NCI-H1092 treated with DMSO at 0.1 percent for 48 hours (cell line): ENCODE data around the gene NAT10.

Experiments used
- DNase-seq: peaks from one replicate; lab custom pipeline; 2025; lab: John Stamatoyannopoulos, UW

NAT10 gene

DNA sequence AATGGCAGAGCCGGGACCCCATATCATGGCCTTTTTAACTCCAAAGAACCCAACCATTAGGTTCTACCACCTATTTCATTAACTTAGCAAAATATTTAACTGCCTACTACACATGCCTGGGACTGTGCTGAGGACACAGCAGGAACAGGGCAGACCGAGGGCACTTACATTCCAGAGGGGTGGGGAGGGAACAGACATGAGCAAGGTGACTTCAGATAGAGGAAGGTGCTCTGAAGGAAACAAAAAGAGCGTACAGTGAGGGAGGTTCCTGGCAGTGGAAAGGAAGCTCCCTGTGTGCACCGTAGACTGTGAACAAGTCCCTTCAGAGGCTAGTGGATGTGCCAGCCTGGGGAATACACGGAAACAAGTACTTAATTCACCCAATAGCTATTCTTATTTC, 82.8 kb downstream of the NAT10 start:
- DNase-seq: no peak

DNA sequence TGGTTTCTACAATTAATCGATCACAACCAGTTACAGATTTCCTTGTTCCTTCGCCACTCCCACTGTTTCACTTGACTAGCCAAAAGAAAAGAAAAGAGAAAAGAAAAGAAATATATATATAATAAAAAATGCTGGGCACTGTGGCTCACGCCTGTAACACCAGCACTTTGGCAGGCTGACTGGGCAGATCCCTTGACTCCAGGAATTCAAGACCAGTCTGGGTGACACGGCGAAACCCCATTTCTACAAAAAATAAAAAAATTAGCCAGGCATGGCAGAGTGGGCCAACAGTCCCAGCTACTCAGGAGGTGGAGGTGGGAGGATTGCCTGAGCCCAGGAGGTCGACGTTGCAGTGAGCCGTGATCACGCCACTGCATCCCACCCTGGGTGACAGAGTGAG, 83.8 kb downstream of the NAT10 start:
- no peak for DNase-seq

DNA sequence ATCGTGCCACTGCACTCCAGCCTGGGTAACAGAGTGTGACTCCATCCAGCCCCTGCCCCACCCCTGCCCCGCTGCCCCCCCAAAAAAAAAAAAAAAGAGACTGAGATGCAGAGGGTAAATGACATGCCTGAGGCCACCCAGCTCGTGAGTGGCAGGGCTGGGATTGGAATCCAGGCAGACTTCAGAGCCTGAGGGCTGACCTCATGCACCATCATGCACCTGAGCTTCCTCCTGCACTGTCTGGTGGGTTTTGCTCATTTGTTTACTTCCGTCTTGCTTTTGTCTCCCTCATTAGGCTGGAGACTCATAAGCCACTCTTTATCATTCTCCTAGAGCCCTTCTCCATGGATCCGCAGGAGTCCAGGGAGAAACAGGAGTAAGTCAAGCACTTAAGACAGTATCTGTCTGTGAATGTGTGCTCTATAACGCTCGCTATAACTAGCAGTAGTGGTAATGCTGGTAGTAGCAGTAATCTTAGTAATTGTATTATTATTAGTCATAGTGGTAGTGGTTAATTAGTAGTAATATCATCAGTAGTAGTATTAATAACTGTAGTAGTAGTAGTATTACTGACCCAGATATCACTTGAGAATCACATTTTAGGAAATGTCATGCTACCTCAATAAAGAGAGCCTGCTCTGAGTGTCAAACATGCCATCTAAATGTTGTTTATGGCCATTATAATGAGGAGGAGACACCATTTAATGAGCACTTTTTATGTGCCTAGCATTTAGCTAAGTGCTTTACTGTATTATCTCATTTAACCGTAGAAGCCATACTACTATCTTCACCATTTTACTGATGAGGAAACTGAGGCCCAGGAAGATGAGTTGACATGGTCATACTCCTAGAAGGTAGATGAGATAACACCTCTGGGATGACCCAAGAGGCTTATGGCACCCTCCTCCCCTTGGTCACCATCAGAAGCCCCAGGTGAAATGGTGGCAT, 85.0 kb downstream of the NAT10 start:
- no peak for DNase-seq

- no peak for DNase-seq
Observed at GRCh38 chr11:34191578-34191977, 86.1 kb downstream of the NAT10 start.

DNA sequence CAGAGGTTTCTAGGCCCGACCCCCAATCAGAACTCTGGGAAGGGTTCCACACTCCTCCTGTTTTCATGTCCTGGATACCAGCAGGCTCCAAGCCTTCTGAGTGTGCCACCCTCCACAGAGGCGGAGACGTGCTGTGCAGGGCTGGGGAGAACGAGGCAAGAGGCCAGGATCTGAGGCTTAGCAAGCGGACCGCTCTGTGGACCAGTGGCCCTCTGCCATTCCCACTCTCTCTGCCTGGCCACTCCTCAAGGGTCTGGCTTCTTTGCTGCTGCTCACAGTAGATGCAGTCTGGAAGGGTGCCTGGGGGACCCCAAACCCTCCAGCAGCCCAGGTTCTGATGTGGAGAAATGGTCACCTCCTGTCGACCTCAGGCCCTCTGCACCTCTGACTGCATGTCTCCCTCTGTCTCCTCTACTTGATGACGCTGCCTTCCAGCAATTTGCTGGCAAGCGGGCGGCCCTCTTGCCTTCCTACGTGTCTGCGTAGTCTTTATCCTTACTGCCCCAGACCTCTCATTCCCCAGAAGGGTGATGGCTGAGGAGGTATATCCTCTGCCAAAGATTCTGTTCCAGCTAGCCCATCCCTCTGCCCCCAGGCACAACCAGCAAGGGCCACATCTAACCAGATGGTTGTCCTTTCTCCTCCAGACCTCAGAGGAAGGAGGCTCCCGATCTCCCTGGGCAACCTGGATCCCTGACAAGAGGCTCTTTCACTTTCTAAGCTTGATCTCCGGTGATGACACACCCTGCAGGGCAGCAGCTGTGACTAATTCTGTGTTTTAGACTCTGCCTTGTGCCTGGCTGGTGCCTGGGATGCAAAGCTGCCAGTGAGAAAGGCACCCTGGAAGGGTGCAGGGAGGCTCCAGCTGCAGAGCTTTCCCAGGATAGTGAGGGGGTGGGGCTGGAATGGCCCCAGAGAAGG, 87.3 kb downstream of the NAT10 start:
- no peak for DNase-seq

DNA sequence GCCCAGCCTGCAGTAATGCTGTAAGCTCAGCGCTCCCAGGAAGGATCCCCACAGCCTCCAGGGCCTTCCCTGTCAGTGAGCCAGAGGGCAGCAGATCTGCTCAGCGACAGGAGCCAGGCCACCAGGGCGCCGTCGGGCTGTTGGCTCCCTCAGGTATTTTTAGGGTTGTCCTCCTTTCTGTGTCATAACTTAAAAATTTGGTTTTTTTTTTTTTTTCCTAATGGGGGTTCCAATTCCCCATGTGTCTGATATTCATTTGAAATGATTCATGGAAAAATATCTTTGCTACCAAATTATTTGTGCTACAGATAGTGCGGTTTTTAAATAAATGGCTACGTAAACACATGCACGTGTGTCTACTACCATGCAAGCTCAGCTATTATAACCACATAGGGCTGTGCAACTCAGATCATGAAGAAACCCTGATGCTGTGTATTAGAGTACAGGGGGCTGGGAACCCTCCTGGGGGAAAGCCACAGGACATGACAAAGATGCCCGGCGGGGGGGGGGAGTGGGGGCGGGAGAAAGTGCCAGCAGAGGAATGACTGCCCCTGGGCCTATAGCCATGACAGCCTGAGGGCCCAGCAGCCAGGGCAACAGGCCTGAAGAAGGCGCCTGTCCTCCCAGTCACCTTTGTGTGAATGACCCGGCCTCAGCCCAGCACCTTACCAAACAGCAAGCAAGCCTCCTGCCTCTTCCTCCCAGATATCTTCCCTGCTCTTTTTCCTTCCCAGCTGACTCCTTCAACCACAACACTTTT, 89.3 kb downstream of the NAT10 start:
- no peak for DNase-seq
